Stimulated activated naive CD4-positive, alpha-beta T cell (primary cell): ENCODE results near the gene SNX25.
A peak's percentile ranks its signal among the peaks of the same experiment; 100 is the strongest.

Source experiments
- DNase-seq, 6 experiments: peaks; one replicate each; lab custom pipeline; 2025; lab: John Stamatoyannopoulos, UW

Gene SNX25

GRCh38 chr4:185379326-185380295, 170.2 kb downstream of the SNX25 start:
- no peak for DNase-seq

- DNase-seq, result no peak
Observed at GRCh38 chr4:185380320-185380719, 170.9 kb downstream of the SNX25 start.

- no peak for DNase-seq
Observed at GRCh38 chr4:185381288-185382196, 172.1 kb downstream of the SNX25 start.

- DNase-seq, result no peak
Observed at GRCh38 chr4:185382754-185383153, 173.4 kb downstream of the SNX25 start.

GRCh38 chr4:185383451-185383850, 174.1 kb downstream of the SNX25 start:
- no peak for DNase-seq

GRCh38 chr4:185384061-185384460, 174.7 kb downstream of the SNX25 start:
- DNase-seq, result no peak

- DNase-seq, result no peak
Observed at GRCh38 chr4:185384930-185385331, 175.5 kb downstream of the SNX25 start.

- DNase-seq, result no peak
Observed at GRCh38 chr4:185387957-185388356, 178.6 kb downstream of the SNX25 start.

GRCh38 chr4:185390941-185391340, 181.5 kb downstream of the SNX25 start:
- no peak for DNase-seq

GRCh38 chr4:185392156-185392555, 182.8 kb downstream of the SNX25 start:
- DNase-seq, result no peak

- peak in 1 of 6 experiments; percentile 12 for DNase-seq
Observed at GRCh38 chr4:185394568-185395237, 185.3 kb downstream of the SNX25 start.

GRCh38 chr4:185395238-185395955, 186.0 kb downstream of the SNX25 start, which contains the start of gene LRP2BP:
Gene LRP2BP, minus strand, starts transcription at chr4:185395924. Its CDS starts 17,738 bp downstream, at chr4:185378186.
- DNase-seq, result peak in 2 of 6 experiments; percentile 28 to 48

- peak; percentile 90 to 97 (median 94) for DNase-seq
Observed at GRCh38 chr4:185395956-185396723, 186.7 kb downstream of the SNX25 start.

- DNase-seq, result no peak
Observed at GRCh38 chr4:185396724-185397385, 187.5 kb downstream of the SNX25 start, which contains the start of gene ANKRD37. Gene ANKRD37, plus strand, starts transcription at chr4:185396841. Its CDS starts 83 bp downstream, at chr4:185396924.

GRCh38 chr4:185398618-185399017, 189.2 kb downstream of the SNX25 start:
- DNase-seq, result no peak

- no peak for DNase-seq
Observed at GRCh38 chr4:185399466-185399865, 190.1 kb downstream of the SNX25 start.

GRCh38 chr4:185404031-185404430, 194.6 kb downstream of the SNX25 start:
- DNase-seq, result no peak

- DNase-seq, result no peak
Observed at GRCh38 chr4:185405296-185405999, 196.1 kb downstream of the SNX25 start.

GRCh38 chr4:185408432-185408831, 199.0 kb downstream of the SNX25 start:
- DNase-seq, result no peak
